Small intestine (tissue), 7 donors: ENCODE data around the gene ITGB1. TPM values are rescaled to one million over a fixed set of nuclear protein-coding genes. Genes with fewer than 3 reads are reported as not detected.

Source experiments
- DNase-seq, 2 donors: peaks; one replicate each; pipeline versions ENCODE4 v3.0.0 to v3.0.0-alpha.2; 2013
- FAIRE-seq: peaks from 2 replicates; lab custom pipeline; 2012; peaks lifted over from hg19 to GRCh38; lab: Jason Lieb, UNC
- H3K27ac ChIP-seq, 3 donors: one replicate each; pipeline ENCODE4 v1.5.1; 2013; ENCODE audit warnings: low read length in 2 of 3, mild to moderate bottlenecking in 2 of 3, control low read depth in 1 of 3, inconsistent platforms in 1 of 3, low read depth in 1 of 3, moderate library complexity in 1 of 3
- H3K27me3 ChIP-seq, 3 donors: one replicate each; pipeline ENCODE4 v1.6.1; 2013; ENCODE audit warnings: low read length in 3 of 3, inconsistent platforms in 1 of 3; ENCODE audit not compliant: control insufficient read depth in 3 of 3, insufficient read depth in 3 of 3
- H3K36me3 ChIP-seq, 3 donors: one replicate each; pipeline ENCODE4 v1.6.1; 2013; ENCODE audit warnings: low read length in 3 of 3, inconsistent platforms in 1 of 3, low read depth in 1 of 3, mild to moderate bottlenecking in 1 of 3, moderate library complexity in 1 of 3; ENCODE audit not compliant: control insufficient read depth in 3 of 3, insufficient read depth in 2 of 3
- H3K4me1 ChIP-seq, 3 donors: one replicate each; pipeline ENCODE4 v1.6.1; 2013; ENCODE audit warnings: low read length in 2 of 3, inconsistent platforms in 1 of 3, low read depth in 1 of 3, mild to moderate bottlenecking in 1 of 3, moderate library complexity in 1 of 3; ENCODE audit not compliant: control insufficient read depth in 3 of 3, insufficient read depth in 2 of 3
- H3K4me3 ChIP-seq, 3 donors: one replicate each; pipeline ENCODE4 v1.5.1; 2013; ENCODE audit warnings: low read length in 3 of 3, control low read depth in 1 of 3, inconsistent platforms in 1 of 3, low read depth in 1 of 3, mild to moderate bottlenecking in 1 of 3, moderate library complexity in 1 of 3
- H3K9me3 ChIP-seq, 2 donors: one replicate each; pipeline ENCODE4 v1.6.1; 2013; ENCODE audit warnings: low read depth in 1 of 2, low read length in 1 of 2; ENCODE audit not compliant: control insufficient read depth in 2 of 2, insufficient read depth in 1 of 2
- WGBS, 3 donors: extraction: QIAGEN DNeasy Blood & Tissue Kit; methylation state at CpG; one replicate each; pipeline ENCODE4 v1.1.7; 2013; 5-methylcytosine and 5-hydroxymethylcytosine counted together
- polyA plus RNA-seq, 4 donors: library from polyadenylated mRNA; stranded (reverse) in 3 of 4; unstranded in 1 of 4; fragments of 200-250 nt in 3 of 4; fragments of 120-200 nt in 1 of 4; gene quantifications; one replicate each; pipeline versions ENCODE4 v1.2.1 to v1.2.3, GENCODE V29; 2013
- donor health status: healthy with polysubstance abuse.
- donor health status: control.
- donor health status: control.
- donor health status: Bipolar disorder and iron deficiency.
- donor health status: healthy.

ITGB1 gene
- polyA plus RNA-seq, 4 donors: 42.3 to 226 (median 112) TPM

DNA sequence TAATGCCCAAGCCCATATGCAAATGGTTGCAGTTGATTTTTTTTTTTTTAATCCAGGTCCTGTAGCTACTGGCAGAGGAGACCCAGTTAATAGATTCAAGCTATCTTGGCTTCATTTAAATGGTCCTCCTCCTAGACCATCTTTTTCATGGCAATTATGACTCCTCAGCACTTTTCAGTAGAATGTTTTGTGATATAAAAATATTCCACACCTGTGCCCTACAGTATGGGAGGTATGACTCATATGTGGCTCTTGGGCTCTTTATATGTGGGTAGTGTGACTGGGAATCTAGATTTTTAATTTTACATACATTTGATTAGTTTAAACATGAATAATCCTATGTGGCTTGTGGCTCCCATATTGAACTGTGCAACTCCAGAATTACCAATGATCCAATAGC lies 80.1 kb downstream of the ITGB1 start:
- FAIRE-seq: no peak

GRCh38 chr10:32865170-32865569 lies 92.9 kb downstream of the ITGB1 start:
- H3K27me3 ChIP-seq: no peaks in the 10 kb centered on the region
- 80 to 83% (median 83%) methylated on average over 1 of the region's 1 CpG for WGBS, 3 donors
- no peaks in the 10 kb centered on the region for H3K36me3 ChIP-seq
- no peaks in the 10 kb centered on the region for H3K9me3 ChIP-seq
- H3K27ac ChIP-seq: no peak overlapping the region
- no peak overlapping the region for H3K4me3 ChIP-seq
- no peak for DNase-seq
- H3K4me1 ChIP-seq: no peaks in the 10 kb centered on the region
- FAIRE-seq: no peak

More for the DNA sequence above, 80.1 kb downstream of the ITGB1 start:
- no peaks in the 10 kb centered on the region for H3K9me3 ChIP-seq
- no peaks in the 10 kb centered on the region for H3K36me3 ChIP-seq
- no peaks in the 10 kb centered on the region for H3K4me1 ChIP-seq
- no peak for DNase-seq
- no peak overlapping the region for H3K27ac ChIP-seq
- H3K4me3 ChIP-seq: no peak overlapping the region
- no peaks in the 10 kb centered on the region for H3K27me3 ChIP-seq

DNA sequence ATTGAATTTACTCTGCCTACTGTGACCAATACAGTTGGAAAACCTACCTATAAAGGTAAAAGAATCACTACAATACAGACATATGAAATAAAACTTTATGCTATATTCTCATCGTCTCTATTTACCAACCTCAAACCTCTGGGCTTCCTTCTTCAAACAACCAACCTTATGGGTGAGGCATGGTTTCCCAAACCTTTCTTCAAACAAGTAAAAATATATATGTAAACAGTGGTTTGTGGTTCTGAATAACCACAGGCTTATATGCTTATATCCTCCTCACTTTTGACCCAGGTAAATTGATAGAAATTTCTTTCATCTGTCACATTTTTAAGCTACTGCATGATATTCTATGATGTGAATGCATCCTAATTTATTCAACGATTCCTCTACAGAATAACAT lies 103.6 kb downstream of the ITGB1 start:
- DNase-seq (no peak), FAIRE-seq (no peak)
- H3K27ac ChIP-seq: no peak overlapping the region
- H3K4me3 ChIP-seq: no peak overlapping the region
- no peaks in the 10 kb centered on the region for H3K4me1 ChIP-seq
- WGBS, 3 donors: 79 to 87% (median 86%) methylated on average over 2 of the region's 2 CpGs
- H3K36me3 ChIP-seq: no peaks in the 10 kb centered on the region
- no peaks in the 10 kb centered on the region for H3K27me3 ChIP-seq
- no peaks in the 10 kb centered on the region for H3K9me3 ChIP-seq

- 0 to 51% (median 5%) methylated on average over 1 of the region's 1 CpG for WGBS, 3 donors
- FAIRE-seq: peak; percentile 15
These were observed 106.7 kb downstream of the ITGB1 start for GRCh38 chr10:32851301-32851700.

More at GRCh38 chr10:32851301-32851700, 106.7 kb downstream of the ITGB1 start:
- Histone ChIP-seq H3K27ac (no peak overlapping the region), H3K4me3 (no peak overlapping the region), H3K4me1 (no peaks in the 10 kb centered on the region), H3K27me3 (no peaks in the 10 kb centered on the region), H3K36me3 (no peaks in the 10 kb centered on the region), H3K9me3 (no peaks in the 10 kb centered on the region)
- no peak for DNase-seq
